ENCODE measurements around the gene HIPK3.
"Not testable (repeated sequence)": the region's sequence is repeated elsewhere in the genome, so short reads cannot be mapped to it uniquely, and the experiment has no call there.

HIPK3 gene

GRCh38 chr11:33362051-33362910 lies 105.1 kb downstream of the HIPK3 start:
- peak; percentile 96 for FAIRE-seq

- no peak for FAIRE-seq
These were observed 109.7 kb downstream of the HIPK3 start for GRCh38 chr11:33366918-33367317.

DNA sequence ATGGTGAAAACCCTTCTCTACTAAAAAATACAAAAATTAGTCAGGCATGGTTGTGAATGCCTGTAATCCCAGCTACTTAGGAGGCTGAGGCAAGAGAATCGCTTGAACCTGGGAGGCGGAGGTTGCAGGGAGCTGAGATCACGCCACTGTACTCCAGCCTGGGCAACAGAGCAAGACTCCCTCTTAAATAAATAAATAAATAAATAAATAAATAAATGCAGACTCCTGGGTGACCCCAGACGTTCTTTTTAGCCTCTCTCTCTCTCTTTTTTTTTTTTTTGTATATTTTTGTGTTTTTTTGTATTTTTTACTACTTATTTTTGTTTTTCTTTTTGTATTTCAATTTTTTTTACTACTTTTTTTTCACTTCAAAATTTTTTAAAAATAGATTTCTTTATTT lies 111.3 kb downstream of the HIPK3 start:
- FAIRE-seq = not testable (repeated sequence)

DNA sequence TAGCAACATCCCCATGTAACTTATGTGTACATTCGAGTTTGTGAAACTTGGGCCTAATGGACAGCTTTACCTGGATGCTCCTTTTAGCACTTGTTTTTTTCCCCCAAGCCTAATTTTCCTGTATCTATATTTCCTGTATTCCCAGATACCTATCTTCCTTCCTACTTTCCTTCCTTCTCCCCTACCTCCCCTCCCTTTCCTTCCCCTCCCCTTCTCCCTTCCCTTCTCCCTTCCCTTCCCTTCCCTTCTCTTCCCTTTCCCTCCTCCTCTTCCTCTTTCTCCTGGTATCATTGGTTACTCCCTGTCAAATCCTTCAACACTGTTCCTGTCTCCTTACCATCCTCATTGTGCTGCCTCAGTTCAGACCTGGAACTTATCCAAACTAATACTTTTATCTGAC lies 111.8 kb downstream of the HIPK3 start:
- FAIRE-seq = no peak

DNA sequence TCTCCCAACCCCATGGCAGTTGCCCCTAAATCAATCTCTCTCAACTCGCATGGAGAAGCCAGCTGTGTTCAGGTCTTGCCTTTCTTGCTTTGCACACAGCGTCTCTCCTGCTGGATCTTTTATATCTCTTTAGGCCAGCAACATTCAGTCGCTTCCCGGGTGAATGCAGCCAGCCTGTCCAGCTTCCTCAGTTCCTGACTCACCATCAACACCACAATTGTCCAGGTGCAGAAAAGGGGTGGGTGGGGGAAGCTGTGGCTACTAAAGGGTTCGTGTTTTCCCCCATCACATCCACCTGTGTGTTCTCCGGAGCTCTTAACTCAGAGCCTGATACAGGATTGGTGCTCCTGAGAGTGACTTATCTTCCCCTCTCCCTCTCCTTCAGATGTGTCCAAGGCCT lies 116.5 kb downstream of the HIPK3 start:
- FAIRE-seq = no peak

- no peak for FAIRE-seq
These were observed 118.1 kb downstream of the HIPK3 start for GRCh38 chr11:33375236-33375635.

- no peak for FAIRE-seq
These were observed 118.6 kb downstream of the HIPK3 start, which contains the start of gene KIAA1549L for GRCh38 chr11:33375688-33376311. Gene KIAA1549L, plus strand, starts transcription at chr11:33376108.

- no peak for FAIRE-seq
These were observed 119.4 kb downstream of the HIPK3 start for GRCh38 chr11:33376331-33377310.

- no peak for FAIRE-seq
These were observed 120.5 kb downstream of the HIPK3 start for GRCh38 chr11:33377412-33378370.

DNA sequence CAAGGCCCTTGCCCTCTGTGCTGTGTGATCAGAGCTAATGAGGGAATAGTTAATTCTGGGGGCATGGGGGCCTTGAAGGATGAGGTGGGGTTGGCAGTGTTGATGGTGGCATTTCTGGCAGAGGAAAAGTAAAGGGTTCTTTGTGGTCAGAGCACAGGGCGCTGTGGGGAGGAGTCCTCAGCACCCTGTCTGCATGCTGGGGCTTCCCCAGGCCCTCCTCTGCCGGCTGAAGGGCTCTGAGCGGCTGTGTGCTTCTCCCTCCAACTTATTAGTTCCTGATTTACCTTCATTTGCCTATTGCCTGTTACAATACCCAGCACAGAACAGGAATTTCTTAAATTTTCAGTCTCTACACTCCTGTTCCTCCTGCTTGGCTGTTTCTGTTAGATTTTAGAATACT lies 122.8 kb downstream of the HIPK3 start:
- FAIRE-seq = no peak

- no peak for FAIRE-seq
These were observed 126.1 kb downstream of the HIPK3 start for GRCh38 chr11:33383075-33383919.

DNA sequence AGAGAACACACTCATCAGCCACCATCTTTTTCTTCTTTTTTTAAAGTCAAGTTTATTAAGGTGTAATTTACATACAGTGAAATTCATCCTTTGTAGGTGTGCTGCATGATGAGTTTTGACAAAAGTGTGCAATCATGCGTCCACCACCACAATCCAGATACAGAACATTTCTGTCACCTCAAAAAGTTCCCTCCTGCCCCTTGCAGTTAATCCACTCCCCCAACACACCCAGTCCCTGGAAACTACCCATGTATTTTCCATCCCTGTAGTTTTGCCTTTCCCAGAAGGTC lies 126.7 kb downstream of the HIPK3 start:
- no peak for FAIRE-seq

GRCh38 chr11:33384220-33384619 lies 127.0 kb downstream of the HIPK3 start:
- FAIRE-seq = no peak

GRCh38 chr11:33387581-33387980 lies 130.4 kb downstream of the HIPK3 start:
- no peak for FAIRE-seq

- no peak for FAIRE-seq
These were observed 130.8 kb downstream of the HIPK3 start for GRCh38 chr11:33387996-33388395.

- no peak for FAIRE-seq
These were observed 131.8 kb downstream of the HIPK3 start for GRCh38 chr11:33388793-33389525.

- no peak for FAIRE-seq
These were observed 132.5 kb downstream of the HIPK3 start for GRCh38 chr11:33389635-33390034.

DNA sequence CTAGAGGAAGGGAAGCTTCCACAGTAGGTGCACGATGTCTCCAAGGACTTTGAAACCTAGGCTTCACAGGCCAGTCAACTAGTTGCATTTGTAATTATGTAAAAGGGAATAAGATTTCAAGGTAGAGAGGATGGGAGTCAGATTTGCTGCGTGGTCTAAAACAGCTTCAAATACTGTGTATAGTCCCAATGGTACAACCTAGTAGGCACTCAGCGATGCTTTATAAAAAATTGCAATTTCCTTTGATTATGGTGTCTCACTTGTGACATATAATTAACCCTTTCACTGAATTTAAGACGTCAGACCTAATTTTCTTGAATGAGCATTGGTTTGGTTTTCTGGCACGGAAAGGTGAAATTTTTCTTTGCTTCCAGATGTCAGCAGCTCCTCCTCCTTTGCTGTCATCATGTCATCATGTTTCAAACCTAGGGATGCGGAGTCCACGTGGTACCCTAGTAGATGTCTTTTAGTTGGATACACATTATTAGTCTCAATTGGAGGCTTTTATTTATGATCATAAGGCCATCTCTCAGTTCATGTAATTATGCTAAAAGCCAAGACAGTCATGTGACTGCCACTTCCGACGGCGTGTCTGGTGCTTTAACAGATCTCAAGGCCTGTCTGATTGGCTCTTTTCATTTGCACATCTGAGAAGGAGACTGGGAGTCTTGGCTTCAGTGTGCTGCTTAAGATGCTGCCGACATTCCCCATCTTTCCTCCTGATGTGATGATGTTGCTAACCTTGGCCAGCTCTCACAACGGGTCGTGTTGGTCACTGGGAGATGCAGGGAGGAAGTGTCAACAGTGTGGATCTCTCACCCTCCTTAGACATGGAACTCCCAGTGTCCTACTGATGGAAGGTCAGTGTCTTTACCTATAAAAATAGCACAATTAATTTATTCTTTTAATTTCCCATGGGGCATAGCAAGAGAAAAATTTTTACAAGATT lies 134.0 kb downstream of the HIPK3 start:
- FAIRE-seq = no peak

GRCh38 chr11:33391893-33392251 lies 134.7 kb downstream of the HIPK3 start:
- no peak for FAIRE-seq

Data from A204.1 (cell line).